Liver (tissue), 9 donors: ENCODE results near the gene KXD1. TPM values are rescaled to one million over a fixed set of nuclear protein-coding genes. Genes with fewer than 3 reads are reported as not detected.

Experiments used
- DNase-seq: peaks from one replicate; pipeline ENCODE4 v3.0.0-alpha.2; 2017; ENCODE audit warnings: low spot score
- H3K27ac ChIP-seq, 2 donors: one replicate each; pipeline ENCODE4 v1.7.0; 2013; ENCODE audit warnings: inconsistent platforms in 2 of 2, low read length in 2 of 2, control low read depth in 1 of 2, low read depth in 1 of 2, mild to moderate bottlenecking in 1 of 2
- H3K27me3 ChIP-seq, 4 donors: one replicate each; pipeline versions ENCODE4 v1.6.1 to v1.7.0; 2013; ENCODE audit warnings: low read length in 3 of 4, inconsistent platforms in 1 of 4, mild to moderate bottlenecking in 1 of 4, moderate library complexity in 1 of 4; ENCODE audit not compliant: control insufficient read depth in 4 of 4, insufficient read depth in 4 of 4
- H3K36me3 ChIP-seq, 4 donors: one replicate each; pipeline versions ENCODE4 v1.6.1 to v1.7.0; 2013; ENCODE audit warnings: low read length in 3 of 4, mild to moderate bottlenecking in 3 of 4, low read depth in 1 of 4, moderate library complexity in 1 of 4; ENCODE audit not compliant: control insufficient read depth in 4 of 4, insufficient read depth in 3 of 4
- H3K4me1 ChIP-seq, 4 donors: one replicate each; pipeline versions ENCODE4 v1.6.1 to v1.7.0; 2013; ENCODE audit warnings: low read length in 3 of 4, mild to moderate bottlenecking in 3 of 4, moderate library complexity in 1 of 4; ENCODE audit not compliant: control insufficient read depth in 4 of 4, insufficient read depth in 4 of 4
- H3K4me3 ChIP-seq, 3 donors: one replicate each; pipeline versions ENCODE4 v1.6.1 to v1.7.0; 2013; ENCODE audit warnings: low read length in 3 of 3, control low read depth in 1 of 3, low read depth in 1 of 3, mild to moderate bottlenecking in 1 of 3
- H3K9ac ChIP-seq, 2 donors: one replicate each; pipeline ENCODE4 v1.7.0; 2013; ENCODE audit warnings: low read length in 2 of 2, mild to moderate bottlenecking in 2 of 2, moderate library complexity in 2 of 2, control low read depth in 1 of 2, low read depth in 1 of 2
- H3K9me3 ChIP-seq, 4 donors: one replicate each; pipeline versions ENCODE4 v1.6.1 to v1.7.0; 2013; ENCODE audit warnings: low read length in 3 of 4; ENCODE audit not compliant: control insufficient read depth in 4 of 4
- ATF3 ChIP-seq: IDR thresholded peaks from 2 replicates; pipeline ENCODE4 v1.6.1; 2016; ENCODE audit warnings: antibody characterized with exemption
- CTCF ChIP-seq: fragments of 150-350 bp; IDR thresholded peaks from 2 replicates; pipeline ENCODE4 v1.5.1; 2017; ENCODE audit warnings: improper control_type of control experiment, low read depth, low read length; ENCODE audit not compliant: missing input control
- EGR1 ChIP-seq, 2 donors: IDR thresholded peaks; 2 replicates each; pipeline ENCODE4 v1.6.1; 2016 to 2018; ENCODE audit warnings: antibody characterized with exemption in 2 of 2, low read depth in 2 of 2
- FOXA1 ChIP-seq: IDR thresholded peaks from 2 replicates; pipeline ENCODE4 v1.6.1; 2016; ENCODE audit warnings: antibody characterized with exemption
- FOXA2 ChIP-seq: IDR thresholded peaks from 2 replicates; pipeline ENCODE4 v1.6.1; 2016; ENCODE audit warnings: antibody characterized with exemption
- GABPA ChIP-seq, 2 donors: IDR thresholded peaks in 1 of 2; conservative IDR thresholded peaks in 1 of 2; 2 replicates each; pipeline ENCODE4 v1.6.1; 2016; ENCODE audit warnings: antibody characterized with exemption in 2 of 2, mild to moderate bottlenecking in 1 of 2, moderate library complexity in 1 of 2
- HNF4A ChIP-seq, 2 donors: conservative IDR thresholded peaks; 2 replicates each; pipeline ENCODE4 v1.6.1; 2016; ENCODE audit warnings: antibody characterized with exemption in 2 of 2, mild to moderate bottlenecking in 2 of 2
- HNF4G ChIP-seq: IDR thresholded peaks from 2 replicates; pipeline ENCODE4 v1.6.1; 2016; ENCODE audit warnings: antibody characterized with exemption
- JUND ChIP-seq, 2 donors: IDR thresholded peaks; 2 replicates each; pipeline ENCODE4 v1.6.1; 2016; ENCODE audit warnings: antibody characterized with exemption in 2 of 2
- MAX ChIP-seq: IDR thresholded peaks from 2 replicates; pipeline ENCODE4 v1.6.1; 2016; ENCODE audit warnings: antibody characterized with exemption
- RAD21 ChIP-seq, 2 donors: IDR thresholded peaks; 2 replicates each; pipeline ENCODE4 v1.6.1; 2016; ENCODE audit warnings: antibody characterized with exemption in 2 of 2, mild to moderate bottlenecking in 2 of 2
- REST ChIP-seq: IDR thresholded peaks from 2 replicates; pipeline ENCODE4 v1.6.1; 2016; ENCODE audit warnings: antibody characterized with exemption, mild to moderate bottlenecking
- RXRA ChIP-seq, 2 donors: IDR thresholded peaks; 2 replicates each; pipeline ENCODE4 v1.6.1; 2017 to 2018; ENCODE audit warnings: antibody characterized with exemption in 2 of 2, mild to moderate bottlenecking in 1 of 2
- TAF1 ChIP-seq: conservative IDR thresholded peaks from 2 replicates; pipeline ENCODE4 v1.6.1; 2016; ENCODE audit warnings: antibody characterized with exemption, mild to moderate bottlenecking
- YY1 ChIP-seq: IDR thresholded peaks from 2 replicates; pipeline ENCODE4 v1.6.1; 2016; ENCODE audit warnings: antibody characterized with exemption, mild to moderate bottlenecking
- ZBTB33 ChIP-seq: IDR thresholded peaks from 2 replicates; pipeline ENCODE4 v1.6.1; 2016; ENCODE audit warnings: antibody characterized with exemption
- WGBS: extraction: QIAGEN DNeasy Blood & Tissue Kit; methylation state at CpG from one replicate; pipeline ENCODE4 v1.1.7; 2013; 5-methylcytosine and 5-hydroxymethylcytosine counted together
- polyA plus RNA-seq, 2 donors: library from polyadenylated mRNA; stranded (reverse) in 1 of 2; unstranded in 1 of 2; fragments of 200-250 nt in 1 of 2; fragments of >200 nt in 1 of 2; fragmentation: Nextera tagmentation in 1 of 2; extraction: Ambion mirVana in 1 of 2; gene quantifications; one replicate each; pipeline versions ENCODE4 v1.2.1 to v1.2.3, GENCODE V29; 2013 to 2015
- total RNA-seq, 2 donors: library from RNA; depleted of rRNA; stranded (reverse); fragments of >200 nt; gene quantifications; one replicate each; pipeline ENCODE4 v1.2.3, GENCODE V29; 2014
- donor health status: healthy.
- donor health status: healthy.
- donor health status: healthy.
- donor health status: healthy.
- donor health status: healthy.

Gene KXD1
- total and polyA plus RNA-seq, 4 donors = 31.8 to 53.6 (median 43.4) TPM

GRCh38 chr19:18606281-18607225, 48.9 kb downstream of the KXD1 start, which contains the start of gene CRLF1:
Gene CRLF1, minus strand, starts transcription at chr19:18606799. Its CDS starts 143 bp downstream, at chr19:18606656.
- Histone ChIP-seq H3K27ac (no peak within 1 kb of the TSS), H3K27me3 (peaks cover 8 to 12% (median 10%) of the 10 kb centered on the region in 4 donors), H3K36me3 (no peaks in the 10 kb centered on the region), H3K9ac (no peak within 1 kb of the TSS), H3K4me3 (peak within 1 kb of the TSS in 1 of 3 donors; percentile 23), H3K9me3 (no peaks in the 10 kb centered on the region), H3K4me1 (peaks cover 0 to 6% (median under 1%) of the 10 kb centered on the region in 4 donors)
- DNase-seq = no peak
- 2% methylated on average over 116 of the region's 116 CpGs for WGBS
- TF ChIP-seq JUND (IDR thresholded peaks at IDR 0.05) = no peak

- H3K4me3 ChIP-seq = no peak overlapping the region
- peaks cover 10 to 15% (median 13%) of the 10 kb centered on the region in 4 donors for H3K27me3 ChIP-seq
- no peak overlapping the region for H3K27ac ChIP-seq
- WGBS = 3% methylated on average over 68 of the region's 68 CpGs
- no peak overlapping the region for H3K9ac ChIP-seq
- no peaks in the 10 kb centered on the region for H3K9me3 ChIP-seq
- no peaks in the 10 kb centered on the region for H3K36me3 ChIP-seq
- TF ChIP-seq HNF4G = no peak
- no peak for TF ChIP-seq GABPA (IDR thresholded peaks at IDR 0.05 in 1 of 2, conservative IDR thresholded peaks at IDR 0.05 in 1 of 2)
- no peak for TF ChIP-seq HNF4A (conservative IDR thresholded peaks at IDR 0.05)
- TF ChIP-seq RXRA (IDR thresholded peaks at IDR 0.05) = no peak
- TF ChIP-seq FOXA2 = no peak
- TF ChIP-seq ZBTB33 = no peak
- no peak for TF ChIP-seq RAD21 (IDR thresholded peaks at IDR 0.05)
- no peak for TF ChIP-seq ATF3
- TF ChIP-seq JUND (IDR thresholded peaks at IDR 0.05) = no peak
- TF ChIP-seq FOXA1 = no peak
- TF ChIP-seq MAX = no peak
- no peak for TF ChIP-seq REST
- no peak for TF ChIP-seq TAF1
- no peak for TF ChIP-seq EGR1 (IDR thresholded peaks at IDR 0.05; ENCODE audit: low read depth in 2 of 2)
- TF ChIP-seq YY1 = no peak
- TF ChIP-seq CTCF = no peak
- peaks cover 0 to 13% (median 5%) of the 10 kb centered on the region in 4 donors for H3K4me1 ChIP-seq
- no peak for DNase-seq
Measured at GRCh38 chr19:18607226-18608101, 49.8 kb downstream of the KXD1 start.
